Measurements from ENCODE around the gene OR10G7. TPM values are rescaled to one million over a fixed set of nuclear protein-coding genes. Genes with fewer than 3 reads are reported as not detected.

OR10G7 gene
- total RNA-seq (2021) (not detected in 3 replicates), Bru-seq, nascent RNA (not detected)
- long read RNA-seq, experiment 1 = 0 reads
- long read RNA-seq, experiment 2 = 0 reads
- long read RNA-seq, experiment 3 = 0 reads

- H3K27ac Mint-ChIP-seq = no peak within 1 kb of the TSS
- ChIA-PET CTCF (interaction anchor here (1.0 kb wide), 1 partner anchor 30 kb away, joined by 4 read pairs; no protein-coding TSS in a partner anchor), POLR2A (no interaction called here)
- peaks cover 7% of the 10 kb centered on the region for H3K4me1 Mint-ChIP-seq
- ATAC-seq (peak; percentile 57), DNase-seq (ENCODE audit: low spot score) (no peak)
- H3K36me3 Mint-ChIP-seq = no peaks in the 10 kb centered on the region
- H3K27me3 Mint-ChIP-seq (ENCODE audit: low read depth) = no peaks in the 10 kb centered on the region
- H3K9me3 Mint-ChIP-seq = no peaks in the 10 kb centered on the region
- no peak within 1 kb of the TSS for H3K4me3 Mint-ChIP-seq
- no peak for TF ChIP-seq SOX15 (CRISPR knock-in tag; IDR thresholded peaks at IDR 0.05)
Measured at GRCh38 chr11:124041254-124041653, at the start of gene OR10G7. Gene OR10G7 (minus strand): TSS chr11:124041325. CDS start chr11:124039001, 2,324 bp downstream.

GRCh38 chr11:124085997-124086846 lies 45.1 kb upstream of the OR10G7 start:
- no peak overlapping the region for H3K27ac Mint-ChIP-seq
- H3K9me3 Mint-ChIP-seq = no peaks in the 10 kb centered on the region
- POLR2A ChIA-PET = no interaction called here
- H3K4me1 Mint-ChIP-seq = no peaks in the 10 kb centered on the region
- TF ChIP-seq ATF1 (CRISPR knock-in tag; IDR thresholded peaks at IDR 0.05) = no peak
- no peak for TF ChIP-seq ZNF396 (CRISPR knock-in tag; IDR thresholded peaks at IDR 0.05; ENCODE audit: borderline replicate concordance)
- no peak for TF ChIP-seq IRF1 (CRISPR knock-in tag; IDR thresholded peaks at IDR 0.05)
- TF ChIP-seq ESRRA (CRISPR knock-in tag; IDR thresholded peaks at IDR 0.05; ENCODE audit: borderline replicate concordance) = no peak
- TF ChIP-seq ZNF671 (CRISPR knock-in tag; IDR thresholded peaks at IDR 0.05) = no peak
- no peak for TF ChIP-seq FOXJ3 (CRISPR knock-in tag; IDR thresholded peaks at IDR 0.05; ENCODE audit: borderline replicate concordance)
- TF ChIP-seq NFE2L1 (CRISPR knock-in tag; IDR thresholded peaks at IDR 0.05) = no peak
- no peak for TF ChIP-seq ATF6 (CRISPR knock-in tag; IDR thresholded peaks at IDR 0.05)
- no peak for TF ChIP-seq ZNF416 (CRISPR knock-in tag; IDR thresholded peaks at IDR 0.05)
- no peak for TF ChIP-seq NR1H2 (CRISPR knock-in tag; IDR thresholded peaks at IDR 0.05)
- no peak for TF ChIP-seq NFYB (CRISPR knock-in tag; conservative IDR thresholded peaks at IDR 0.05; ENCODE audit: low read depth)
- TF ChIP-seq ZNF121 (CRISPR knock-in tag; IDR thresholded peaks at IDR 0.05) = no peak
- no peak for TF ChIP-seq ZNF423 (CRISPR knock-in tag; IDR thresholded peaks at IDR 0.05)
- TF ChIP-seq CREM (CRISPR knock-in tag; IDR thresholded peaks at IDR 0.05) = no peak
- CTCF ChIA-PET = interaction anchor here (1.7 kb wide), 1 partner anchor 15 kb away, joined by 6 read pairs; no protein-coding TSS in a partner anchor
- no peaks in the 10 kb centered on the region for H3K27me3 Mint-ChIP-seq (ENCODE audit: low read depth)
- DNase-seq (ENCODE audit: low spot score) (no peak), ATAC-seq (0 out of 2 replicates have a peak, but pooled peaks have one; percentile 52)
- H3K4me3 Mint-ChIP-seq = no peak overlapping the region
- H3K36me3 Mint-ChIP-seq = no peaks in the 10 kb centered on the region

- no peaks in the 10 kb centered on the region for H3K4me1 Mint-ChIP-seq
- no peaks in the 10 kb centered on the region for H3K27me3 Mint-ChIP-seq (ENCODE audit: low read depth)
- H3K9me3 Mint-ChIP-seq = no peaks in the 10 kb centered on the region
- H3K36me3 Mint-ChIP-seq = no peaks in the 10 kb centered on the region
- no peak overlapping the region for H3K27ac Mint-ChIP-seq
- POLR2A ChIA-PET = no interaction called here
- DNase-seq (ENCODE audit: low spot score) (no peak), ATAC-seq (no peak)
- H3K4me3 Mint-ChIP-seq = no peak overlapping the region
- CTCF ChIA-PET = interaction anchor here (1.7 kb wide), 1 partner anchor 14 kb away, joined by 6 read pairs; no protein-coding TSS in a partner anchor
- TF ChIP-seq ZNF425 (CRISPR knock-in tag; conservative IDR thresholded peaks at IDR 0.05) = no peak
Measured at GRCh38 chr11:124085583-124085982, 44.5 kb upstream of the OR10G7 start.

Data from WTC11 (cell line).